ENCODE results near the gene PKD2. TPM values are rescaled to one million over a fixed set of nuclear protein-coding genes. Genes with fewer than 3 reads are reported as not detected.

Gene PKD2
- total RNA-seq, 1 experiment from 2014 or later = 12.9 TPM

- ATAC-seq (no peak), DNase-seq (no peak)
- Histone ChIP-seq H3K9me2 (replicated peaks; ENCODE audit: low read length) (no peaks in the 10 kb centered on the region), H3F3A (ENCODE audit: low read length, unreplicated experiment) (no peaks in the 10 kb centered on the region), H3K9me3 (ENCODE audit: low read length) (0 out of 2 replicates have a peak, but pooled peaks cover 4% of the 10 kb centered on the region), H3K4me3 (ENCODE audit: low read length) (no peak overlapping the region), H3K9ac (ENCODE audit: low read length) (no peak overlapping the region), H3K79me2 (ENCODE audit: low read length) (no peaks in the 10 kb centered on the region), H3K27ac (ENCODE audit: low read length) (no peak overlapping the region), H3K4me2 (ENCODE audit: low read length) (no peak overlapping the region), H4K20me1 (ENCODE audit: low read length) (no peaks in the 10 kb centered on the region), H2AFZ (ENCODE audit: low read length) (no peak overlapping the region), H3K4me1 (ENCODE audit: insufficient read depth, low read length) (peaks cover 8% of the 10 kb centered on the region; the same call in 1 of the 2 replicates), H3K27me3 (ENCODE audit: low read length) (no peaks in the 10 kb centered on the region), H3K36me3 (ENCODE audit: low read depth, low read length) (peaks cover 4% of the 10 kb centered on the region; the same call in 1 of the 2 replicates)
- ChIA-PET CTCF (no interaction called here), POLR2A (ENCODE audit: unreplicated experiment) (no interaction called here)
- no peak for TF ChIP-seq CTCF (conservative IDR thresholded peaks at IDR 0.05; ENCODE audit: low read depth, low read length)
- TF ChIP-seq EZH2phosphoT487 (IDR thresholded peaks at IDR 0.05; ENCODE audit: borderline replicate concordance, low read length) = no peak
- no peak for TF ChIP-seq EZH2 (IDR thresholded peaks at IDR 0.05; ENCODE audit: low read length, unreplicated experiment)
- BruUV-seq (replicated peaks) = no TSS peak
- intact Hi-C loops (cut with micrococcal nuclease) = loop anchor here (5.0 kb wide), 1 partner anchor 487 kb away; no protein-coding TSS in a partner anchor
These were observed 23.3 kb downstream of the PKD2 start for GRCh38 chr4:88030565-88031310.

GRCh38 chr4:88033309-88033708 lies 25.9 kb downstream of the PKD2 start:
- CTCF ChIA-PET = interaction anchor here (0.6 to 1.3 kb wide), 4 partner anchors 23 to 423 kb away, joined by 3 to 16 read pairs (median 6); no protein-coding TSS in a partner anchor
- intact Hi-C loops (cut with micrococcal nuclease) = loop anchor here (1.0 to 5.0 kb wide), 2 partner anchors 179 to 484 kb away; no protein-coding TSS in a partner anchor
- H3K9ac ChIP-seq (ENCODE audit: low read length) = no peak overlapping the region
- no peak overlapping the region for H2AFZ ChIP-seq (ENCODE audit: low read length)
- H4K20me1 ChIP-seq (ENCODE audit: low read length) = no peaks in the 10 kb centered on the region
- H3K9me3 ChIP-seq (ENCODE audit: low read length) = no peaks in the 10 kb centered on the region
- no peak overlapping the region for H3K4me3 ChIP-seq (ENCODE audit: low read length)
- no peaks in the 10 kb centered on the region for H3K79me2 ChIP-seq (ENCODE audit: low read length)
- H3F3A ChIP-seq (ENCODE audit: low read length, unreplicated experiment) = no peaks in the 10 kb centered on the region
- no peak overlapping the region for H3K4me2 ChIP-seq (ENCODE audit: low read length)
- H3K4me1 ChIP-seq (ENCODE audit: insufficient read depth, low read length) = peaks cover 23% of the 10 kb centered on the region
- TF ChIP-seq EZH2 (IDR thresholded peaks at IDR 0.05; ENCODE audit: low read length, unreplicated experiment) (no peak), CTCF (conservative IDR thresholded peaks at IDR 0.05; ENCODE audit: low read depth, low read length) (peak; percentile 60)
- ATAC-seq (no peak), DNase-seq (peak; percentile 74)
- no peak overlapping the region for H3K27ac ChIP-seq (ENCODE audit: low read length)
- no peaks in the 10 kb centered on the region for H3K27me3 ChIP-seq (ENCODE audit: low read length)
- no peaks in the 10 kb centered on the region for H3K9me2 ChIP-seq (replicated peaks; ENCODE audit: low read length)
- POLR2A ChIA-PET (ENCODE audit: unreplicated experiment) = no interaction called here
- BruUV-seq (replicated peaks) = no TSS peak
- H3K36me3 ChIP-seq (ENCODE audit: low read depth, low read length) = peaks cover 7% of the 10 kb centered on the region

- H2AFZ ChIP-seq (ENCODE audit: low read length) = no peak overlapping the region
- no peak overlapping the region for H3K27ac ChIP-seq (ENCODE audit: low read length)
- H3K9me2 ChIP-seq (replicated peaks; ENCODE audit: low read length) = no peaks in the 10 kb centered on the region
- no peak for ATAC-seq
- H3K36me3 ChIP-seq (ENCODE audit: low read depth, low read length) = peaks cover 18% of the 10 kb centered on the region
- H3K9me3 ChIP-seq (ENCODE audit: low read length) = no peaks in the 10 kb centered on the region
- H3K4me2 ChIP-seq (ENCODE audit: low read length) = no peak overlapping the region
- no TSS peak for BruUV-seq (replicated peaks)
- H3K79me2 ChIP-seq (ENCODE audit: low read length) = no peaks in the 10 kb centered on the region
- intact Hi-C loops (cut with micrococcal nuclease) = no loop called here
- H3K4me3 ChIP-seq (ENCODE audit: low read length) = no peak overlapping the region
- no peak for DNase-seq
- CTCF ChIA-PET = no interaction called here
- H4K20me1 ChIP-seq (ENCODE audit: low read length) = no peaks in the 10 kb centered on the region
- H3K9ac ChIP-seq (ENCODE audit: low read length) = no peak overlapping the region
- no peak for TF ChIP-seq EZH2 (IDR thresholded peaks at IDR 0.05; ENCODE audit: low read length, unreplicated experiment)
- no peak for TF ChIP-seq EZH2phosphoT487 (IDR thresholded peaks at IDR 0.05; ENCODE audit: borderline replicate concordance, low read length)
- TF ChIP-seq CTCF (conservative IDR thresholded peaks at IDR 0.05; ENCODE audit: low read depth, low read length) = no peak
- H3K27me3 ChIP-seq (ENCODE audit: low read length) = no peaks in the 10 kb centered on the region
- H3F3A ChIP-seq (ENCODE audit: low read length, unreplicated experiment) = no peaks in the 10 kb centered on the region
- POLR2A ChIA-PET (ENCODE audit: unreplicated experiment) = no interaction called here
- H3K4me1 ChIP-seq (ENCODE audit: insufficient read depth, low read length) = peaks cover 21% of the 10 kb centered on the region
These were observed 27.9 kb downstream of the PKD2 start for GRCh38 chr4:88035292-88035691.
